GM13977 (cell line): ENCODE data around the gene KCNN3.
A peak's percentile ranks its signal among the peaks of the same experiment; 100 is the strongest.

Experiments
- DNase-seq: peaks from one replicate; pipeline ENCODE4 v3.0.0; 2012; ENCODE audit warnings: low spot score
- CTCF ChIP-seq: IDR thresholded peaks from 2 replicates; pipeline ENCODE4 v1.5.1; 2012; ENCODE audit warnings: mild to moderate bottlenecking, control low read depth; ENCODE audit not compliant: insufficient read depth; ENCODE audit errors: extremely low read depth, missing control alignments
- in situ Hi-C: fragments of 300-500 bp; cut with MboI; formaldehyde crosslinking; loops from one replicate; pipeline ENCODE4 v1.12.0; 2022; ENCODE audit warnings: low sequenced_read_pairs, low pct_unique_long_range_greater_than_20kb, mixed read lengths, inconsistent platforms; ENCODE audit not compliant: unreplicated experiment

KCNN3 gene

GRCh38 chr1:154767315-154768240 lies 102.5 kb downstream of the KCNN3 start:
- no peak for TF ChIP-seq CTCF
- DNase-seq, result no peak
- in situ Hi-C loops, result no loop called here

DNA sequence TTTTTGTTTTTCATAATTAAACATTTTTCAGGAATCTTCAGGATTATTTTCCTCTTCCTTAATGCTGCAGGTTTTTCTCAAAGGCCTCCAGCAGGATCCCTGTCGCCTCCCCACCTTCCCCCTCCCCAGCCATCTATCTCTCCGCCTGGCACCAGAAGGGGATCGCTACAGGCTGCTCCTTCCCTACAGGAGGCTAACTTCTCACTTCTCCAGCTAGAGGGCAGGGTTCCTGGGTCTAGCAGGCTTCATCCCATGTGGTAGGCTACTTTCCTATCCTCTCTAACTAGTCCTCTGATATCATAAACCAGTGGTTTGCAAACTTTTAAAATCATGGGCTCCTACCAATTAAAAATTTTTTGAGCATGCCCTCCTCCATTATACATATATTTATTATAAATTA lies 104.1 kb downstream of the KCNN3 start:
- in situ Hi-C loops, result no loop called here
- DNase-seq, result no peak
- TF ChIP-seq CTCF, result peak; percentile 25

GRCh38 chr1:154764773-154765172 lies 105.3 kb downstream of the KCNN3 start:
- no peak for TF ChIP-seq CTCF
- no peak for DNase-seq
- in situ Hi-C loops, result no loop called here

DNA sequence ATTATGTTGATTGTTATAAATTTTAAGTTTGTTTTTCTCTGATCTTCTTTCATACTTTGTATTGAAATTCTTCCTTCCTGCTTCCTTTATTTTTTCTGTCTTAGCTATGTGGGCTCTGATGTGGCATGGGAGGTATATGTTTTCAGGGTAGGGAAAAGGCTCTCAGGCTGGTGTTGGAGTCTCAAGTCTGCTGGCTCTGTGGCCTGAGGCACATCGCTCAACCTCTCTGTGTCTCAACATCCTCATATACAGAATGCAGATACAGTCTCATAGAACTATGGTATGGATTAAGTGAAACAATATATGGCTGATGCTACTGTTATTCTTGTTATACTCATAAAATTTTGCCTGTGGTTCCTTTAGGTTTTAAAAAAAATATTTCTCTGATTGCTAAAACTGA lies 105.9 kb downstream of the KCNN3 start:
- no peak for DNase-seq
- in situ Hi-C loops, result no loop called here

GRCh38 chr1:154760469-154760933 lies 109.6 kb downstream of the KCNN3 start:
- in situ Hi-C loops, result no loop called here
- peak; percentile 86 for DNase-seq

More for the DNA sequence above, 105.9 kb downstream of the KCNN3 start:
- TF ChIP-seq CTCF, result no peak

GRCh38 chr1:154759793-154760192 lies 110.3 kb downstream of the KCNN3 start:
- no peak for TF ChIP-seq CTCF
- in situ Hi-C loops, result no loop called here
- DNase-seq, result no peak

More at GRCh38 chr1:154760469-154760933, 109.6 kb downstream of the KCNN3 start:
- peak; percentile 82 for TF ChIP-seq CTCF
